GM23338 (cell line): ENCODE results near the gene ROCK2. TPM values are rescaled to one million over a fixed set of nuclear protein-coding genes. Genes with fewer than 3 reads are reported as not detected.

ENCODE experiments used
- ATAC-seq: fragments of 200-7000 bp; cut with Tn5 transposase; 3 replicates; pipeline ENCODE4 v1.9.1; 2020
- DNase-seq: peaks from one replicate; pipeline ENCODE4 v3.0.0-alpha.2; 2015; ENCODE audit warnings: low spot score
- H2AFZ ChIP-seq: fragments of 200-600 bp; sonication (generic); 2 replicates; pipeline ENCODE4 v1.8.0; 2016; ENCODE audit warnings: antibody characterized with exemption, mild to moderate bottlenecking, moderate library complexity
- H3F3A ChIP-seq: fragments of 200-600 bp; sonication (generic); replicated peaks from 2 replicates; pipeline ENCODE4 v1.8.0; 2017; ENCODE audit warnings: antibody characterized with exemption, mixed run types, low read depth
- H3K27ac ChIP-seq: fragments of 200-600 bp; sonication (generic); 2 replicates; pipeline ENCODE4 v1.6.1; 2016; ENCODE audit warnings: low read depth
- H3K27me3 ChIP-seq: fragments of 200-600 bp; sonication (generic); 2 replicates; pipeline ENCODE4 v1.8.0; 2016; ENCODE audit warnings: mild to moderate bottlenecking, mixed run types, moderate library complexity; ENCODE audit not compliant: insufficient read depth
- H3K36me3 ChIP-seq: fragments of 200-600 bp; sonication (generic); 2 replicates; pipeline ENCODE4 v1.8.0; 2016; ENCODE audit warnings: mild to moderate bottlenecking; ENCODE audit not compliant: insufficient read depth
- H3K4me1 ChIP-seq: fragments of 200-600 bp; sonication (generic); 2 replicates; pipeline ENCODE4 v1.8.0; 2016; ENCODE audit warnings: mild to moderate bottlenecking, moderate library complexity; ENCODE audit not compliant: insufficient read depth
- H3K4me2 ChIP-seq: fragments of 200-600 bp; sonication (generic); 2 replicates; pipeline ENCODE4 v1.7.1; 2017; ENCODE audit warnings: mixed run types
- H3K4me3 ChIP-seq: fragments of 200-600 bp; sonication (generic); 2 replicates; pipeline ENCODE4 v1.6.1; 2016; ENCODE audit warnings: mixed run types
- H3K79me2 ChIP-seq: fragments of 200-600 bp; sonication (generic); replicated peaks from 2 replicates; pipeline ENCODE4 v1.8.0; 2017; ENCODE audit warnings: mild to moderate bottlenecking; ENCODE audit not compliant: insufficient read depth
- H3K9me2 ChIP-seq: fragments of 200-600 bp; sonication (generic); 2 replicates; pipeline ENCODE4 v1.8.0; 2017; ENCODE audit not compliant: insufficient read depth
- H4K20me1 ChIP-seq: fragments of 200-600 bp; sonication (generic); replicated peaks from 2 replicates; pipeline ENCODE4 v1.8.0; 2017; ENCODE audit warnings: mild to moderate bottlenecking; ENCODE audit not compliant: insufficient read depth
- H3K27ac Mint-ChIP-seq: 2 replicates; pipeline ENCODE4 v1.8.0; 2020; ENCODE audit warnings: inconsistent platforms, mild to moderate bottlenecking, moderate library complexity, mixed read lengths
- H3K27me3 Mint-ChIP-seq: 3 replicates; pipeline ENCODE4 v1.8.0; 2022; ENCODE audit warnings: low read depth, mild to moderate bottlenecking, moderate library complexity, mixed read lengths, inconsistent platforms; ENCODE audit not compliant: insufficient read depth, poor library complexity
- H3K36me3 Mint-ChIP-seq: 3 replicates; pipeline ENCODE4 v1.8.0; 2021; ENCODE audit warnings: low read depth, mild to moderate bottlenecking, inconsistent platforms, moderate library complexity, mixed read lengths
- H3K4me1 Mint-ChIP-seq: 3 replicates; pipeline ENCODE4 v1.8.0; 2020; ENCODE audit warnings: mild to moderate bottlenecking, inconsistent platforms, mixed read lengths
- H3K4me3 Mint-ChIP-seq: 3 replicates; pipeline ENCODE4 v1.8.0; 2021; ENCODE audit warnings: moderate library complexity, mild to moderate bottlenecking, inconsistent platforms, mixed read lengths
- H3K9me3 Mint-ChIP-seq: 3 replicates; pipeline ENCODE4 v1.8.0; 2020; ENCODE audit warnings: moderate library complexity, mild to moderate bottlenecking, inconsistent platforms, mixed read lengths
- CREB1 ChIP-seq: fragments of 250-450 bp; sonication (Bioruptor Pico); IDR thresholded peaks from 2 replicates; pipeline ENCODE4 v1.5.0; 2020; ENCODE audit warnings: low read depth, mild to moderate bottlenecking, moderate library complexity
- STAT1 ChIP-seq: IDR thresholded peaks from one replicate; pipeline ENCODE4 v1.6.1; 2016; ENCODE audit warnings: antibody characterized with exemption; ENCODE audit not compliant: unreplicated experiment
- ZNF114 ChIP-seq: fragments of 250-450 bp; sonication (Bioruptor Pico); IDR thresholded peaks from 2 replicates; pipeline ENCODE4 v1.5.0; 2020; ENCODE audit warnings: mild to moderate bottlenecking, moderate library complexity
- ZNF331 ChIP-seq: fragments of 250-450 bp; sonication (Bioruptor Pico); IDR thresholded peaks from 2 replicates; pipeline ENCODE4 v1.5.0; 2020; ENCODE audit warnings: low read depth, mild to moderate bottlenecking, moderate library complexity
- polyA plus RNA-seq: library from polyadenylated mRNA; unstranded; fragments of >200 nt; fragmentation: Nextera tagmentation; extraction: Ambion mirVana; gene quantifications from 2 replicates; pipeline ENCODE4 v1.2.1, GENCODE V29; 2016
- total RNA-seq: library from RNA; depleted of rRNA; stranded (reverse); fragments of >200 nt; shearing (Covaris generic); gene quantifications from 2 replicates; pipeline ENCODE4 v1.2.3, GENCODE V29; 2014
- TF ChIP-seq, protein P1 (sequence below): fragments of 250-450 bp; sonication (Bioruptor Pico); IDR thresholded peaks from 2 replicates; pipeline ENCODE4 v1.5.0; 2020; ENCODE audit warnings: mild to moderate bottlenecking, moderate library complexity
- TF ChIP-seq, protein P2 (sequence below): IDR thresholded peaks from one replicate; pipeline ENCODE4 v1.6.1; 2018; ENCODE audit warnings: antibody characterized with exemption; ENCODE audit not compliant: unreplicated experiment

The ROCK2 gene
- total and polyA plus RNA-seq, 2 experiments from 2014 or later, result 16.4 to 28.0 TPM

DNA sequence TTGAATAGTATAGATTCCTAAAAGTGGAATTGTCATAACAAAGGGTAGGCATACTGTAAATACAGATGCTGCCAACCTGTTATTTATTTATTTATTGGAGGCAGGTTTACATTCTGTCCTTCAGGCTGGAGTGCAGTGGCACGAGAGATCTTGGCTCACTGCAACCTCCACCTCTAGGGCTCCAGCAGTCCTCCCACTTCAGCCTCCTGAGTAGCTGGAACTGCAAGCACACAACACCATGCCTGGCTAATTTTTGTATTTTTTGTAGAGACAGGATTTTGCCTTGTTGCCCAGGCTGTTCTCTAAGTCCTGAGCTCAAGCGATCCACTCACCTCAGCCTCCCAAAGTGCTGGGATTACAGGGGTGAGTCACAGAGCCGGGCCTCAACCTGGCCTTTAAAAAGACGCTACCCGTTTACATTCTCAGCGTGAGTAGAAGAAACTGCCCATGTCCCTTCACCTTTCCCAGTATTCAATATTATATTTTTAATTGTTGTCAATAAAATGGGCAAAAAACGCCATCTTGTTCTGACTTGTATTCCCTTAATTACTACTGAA is 3.0 kb upstream of the ROCK2 start (continued):
- TF ChIP-seq, protein P1, sequence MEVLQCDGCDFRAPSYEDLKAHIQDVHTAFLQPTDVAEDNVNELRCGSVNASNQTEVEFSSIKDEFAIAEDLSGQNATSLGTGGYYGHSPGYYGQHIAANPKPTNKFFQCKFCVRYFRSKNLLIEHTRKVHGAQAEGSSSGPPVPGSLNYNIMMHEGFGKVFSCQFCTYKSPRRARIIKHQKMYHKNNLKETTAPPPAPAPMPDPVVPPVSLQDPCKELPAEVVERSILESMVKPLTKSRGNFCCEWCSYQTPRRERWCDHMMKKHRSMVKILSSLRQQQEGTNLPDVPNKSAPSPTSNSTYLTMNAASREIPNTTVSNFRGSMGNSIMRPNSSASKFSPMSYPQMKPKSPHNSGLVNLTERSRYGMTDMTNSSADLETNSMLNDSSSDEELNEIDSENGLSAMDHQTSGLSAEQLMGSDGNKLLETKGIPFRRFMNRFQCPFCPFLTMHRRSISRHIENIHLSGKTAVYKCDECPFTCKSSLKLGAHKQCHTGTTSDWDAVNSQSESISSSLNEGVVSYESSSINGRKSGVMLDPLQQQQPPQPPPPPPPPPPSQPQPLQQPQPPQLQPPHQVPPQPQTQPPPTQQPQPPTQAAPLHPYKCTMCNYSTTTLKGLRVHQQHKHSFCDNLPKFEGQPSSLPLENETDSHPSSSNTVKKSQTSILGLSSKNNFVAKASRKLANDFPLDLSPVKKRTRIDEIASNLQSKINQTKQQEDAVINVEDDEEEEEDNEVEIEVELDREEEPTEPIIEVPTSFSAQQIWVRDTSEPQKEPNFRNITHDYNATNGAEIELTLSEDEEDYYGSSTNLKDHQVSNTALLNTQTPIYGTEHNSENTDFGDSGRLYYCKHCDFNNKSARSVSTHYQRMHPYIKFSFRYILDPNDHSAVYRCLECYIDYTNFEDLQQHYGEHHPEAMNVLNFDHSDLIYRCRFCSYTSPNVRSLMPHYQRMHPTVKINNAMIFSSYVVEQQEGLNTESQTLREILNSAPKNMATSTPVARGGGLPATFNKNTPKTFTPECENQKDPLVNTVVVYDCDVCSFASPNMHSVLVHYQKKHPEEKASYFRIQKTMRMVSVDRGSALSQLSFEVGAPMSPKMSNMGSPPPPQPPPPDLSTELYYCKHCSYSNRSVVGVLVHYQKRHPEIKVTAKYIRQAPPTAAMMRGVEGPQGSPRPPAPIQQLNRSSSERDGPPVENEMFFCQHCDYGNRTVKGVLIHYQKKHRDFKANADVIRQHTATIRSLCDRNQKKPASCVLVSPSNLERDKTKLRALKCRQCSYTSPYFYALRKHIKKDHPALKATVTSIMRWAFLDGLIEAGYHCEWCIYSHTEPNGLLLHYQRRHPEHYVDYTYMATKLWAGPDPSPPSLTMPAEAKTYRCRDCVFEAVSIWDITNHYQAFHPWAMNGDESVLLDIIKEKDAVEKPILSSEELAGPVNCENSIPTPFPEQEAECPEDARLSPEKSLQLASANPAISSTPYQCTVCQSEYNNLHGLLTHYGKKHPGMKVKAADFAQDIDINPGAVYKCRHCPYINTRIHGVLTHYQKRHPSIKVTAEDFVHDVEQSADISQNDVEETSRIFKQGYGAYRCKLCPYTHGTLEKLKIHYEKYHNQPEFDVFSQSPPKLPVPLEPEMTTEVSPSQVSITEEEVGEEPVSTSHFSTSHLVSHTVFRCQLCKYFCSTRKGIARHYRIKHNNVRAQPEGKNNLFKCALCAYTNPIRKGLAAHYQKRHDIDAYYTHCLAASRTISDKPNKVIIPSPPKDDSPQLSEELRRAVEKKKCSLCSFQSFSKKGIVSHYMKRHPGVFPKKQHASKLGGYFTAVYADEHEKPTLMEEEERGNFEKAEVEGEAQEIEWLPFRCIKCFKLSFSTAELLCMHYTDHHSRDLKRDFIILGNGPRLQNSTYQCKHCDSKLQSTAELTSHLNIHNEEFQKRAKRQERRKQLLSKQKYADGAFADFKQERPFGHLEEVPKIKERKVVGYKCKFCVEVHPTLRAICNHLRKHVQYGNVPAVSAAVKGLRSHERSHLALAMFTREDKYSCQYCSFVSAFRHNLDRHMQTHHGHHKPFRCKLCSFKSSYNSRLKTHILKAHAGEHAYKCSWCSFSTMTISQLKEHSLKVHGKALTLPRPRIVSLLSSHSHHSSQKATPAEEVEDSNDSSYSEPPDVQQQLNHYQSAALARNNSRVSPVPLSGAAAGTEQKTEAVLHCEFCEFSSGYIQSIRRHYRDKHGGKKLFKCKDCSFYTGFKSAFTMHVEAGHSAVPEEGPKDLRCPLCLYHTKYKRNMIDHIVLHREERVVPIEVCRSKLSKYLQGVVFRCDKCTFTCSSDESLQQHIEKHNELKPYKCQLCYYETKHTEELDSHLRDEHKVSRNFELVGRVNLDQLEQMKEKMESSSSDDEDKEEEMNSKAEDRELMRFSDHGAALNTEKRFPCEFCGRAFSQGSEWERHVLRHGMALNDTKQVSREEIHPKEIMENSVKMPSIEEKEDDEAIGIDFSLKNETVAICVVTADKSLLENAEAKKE (CRISPR knock-in tag), result no peak

DNA sequence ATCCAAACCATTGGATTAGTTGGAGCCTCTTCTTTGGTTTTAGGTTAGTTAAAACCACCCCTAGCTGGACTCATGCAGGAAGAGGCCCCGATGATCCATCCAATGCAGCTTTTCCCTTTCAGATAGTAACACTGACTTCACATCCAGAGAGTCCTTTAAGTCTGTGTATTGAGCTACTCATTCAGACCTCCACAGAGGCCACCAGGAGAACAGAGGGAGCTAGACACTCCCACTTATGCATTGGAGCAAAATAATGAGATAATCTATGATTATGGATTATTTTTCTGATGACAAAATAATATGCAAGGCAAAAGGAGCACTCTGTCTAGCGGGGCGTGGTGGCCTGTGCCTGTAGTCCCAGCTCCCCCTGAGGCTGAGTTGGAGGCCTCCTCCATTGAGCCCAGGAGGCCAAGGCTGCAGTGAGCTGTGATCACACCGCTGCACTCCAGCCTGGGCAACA is 1.6 kb upstream of the ROCK2 start:
- Histone ChIP-seq H3F3A (no peaks in the 10 kb centered on the region), H3K4me1 (peaks cover 30% of the 10 kb centered on the region), H3K27me3 (no peaks in the 10 kb centered on the region), H3K79me2 (peaks cover 25% of the 10 kb centered on the region), H4K20me1 (peaks cover 20% of the 10 kb centered on the region), H3K36me3 (no peaks in the 10 kb centered on the region), H3K27ac (no peak overlapping the region), H3K4me3 (peak overlapping the region; percentile 76), H2AFZ (no peak overlapping the region), H3K9me2 (no peaks in the 10 kb centered on the region), H3K4me2 (peak overlapping the region; percentile 74)
- peaks cover 24% of the 10 kb centered on the region for H3K4me1 Mint-ChIP-seq
- no peaks in the 10 kb centered on the region for H3K9me3 Mint-ChIP-seq
- H3K27me3 Mint-ChIP-seq, result peaks cover 2% of the 10 kb centered on the region
- DNase-seq (no peak), ATAC-seq (no peak)
- H3K27ac Mint-ChIP-seq, result no peak overlapping the region
- no peaks in the 10 kb centered on the region; the same call in 2 of the 3 replicates for H3K36me3 Mint-ChIP-seq
- peak overlapping the region; percentile 89 for H3K4me3 Mint-ChIP-seq
- TF ChIP-seq ZNF114 (CRISPR knock-in tag) (no peak), STAT1 (no peak), ZNF331 (CRISPR knock-in tag) (no peak), CREB1 (CRISPR knock-in tag) (no peak)
- TF ChIP-seq, protein P2, sequence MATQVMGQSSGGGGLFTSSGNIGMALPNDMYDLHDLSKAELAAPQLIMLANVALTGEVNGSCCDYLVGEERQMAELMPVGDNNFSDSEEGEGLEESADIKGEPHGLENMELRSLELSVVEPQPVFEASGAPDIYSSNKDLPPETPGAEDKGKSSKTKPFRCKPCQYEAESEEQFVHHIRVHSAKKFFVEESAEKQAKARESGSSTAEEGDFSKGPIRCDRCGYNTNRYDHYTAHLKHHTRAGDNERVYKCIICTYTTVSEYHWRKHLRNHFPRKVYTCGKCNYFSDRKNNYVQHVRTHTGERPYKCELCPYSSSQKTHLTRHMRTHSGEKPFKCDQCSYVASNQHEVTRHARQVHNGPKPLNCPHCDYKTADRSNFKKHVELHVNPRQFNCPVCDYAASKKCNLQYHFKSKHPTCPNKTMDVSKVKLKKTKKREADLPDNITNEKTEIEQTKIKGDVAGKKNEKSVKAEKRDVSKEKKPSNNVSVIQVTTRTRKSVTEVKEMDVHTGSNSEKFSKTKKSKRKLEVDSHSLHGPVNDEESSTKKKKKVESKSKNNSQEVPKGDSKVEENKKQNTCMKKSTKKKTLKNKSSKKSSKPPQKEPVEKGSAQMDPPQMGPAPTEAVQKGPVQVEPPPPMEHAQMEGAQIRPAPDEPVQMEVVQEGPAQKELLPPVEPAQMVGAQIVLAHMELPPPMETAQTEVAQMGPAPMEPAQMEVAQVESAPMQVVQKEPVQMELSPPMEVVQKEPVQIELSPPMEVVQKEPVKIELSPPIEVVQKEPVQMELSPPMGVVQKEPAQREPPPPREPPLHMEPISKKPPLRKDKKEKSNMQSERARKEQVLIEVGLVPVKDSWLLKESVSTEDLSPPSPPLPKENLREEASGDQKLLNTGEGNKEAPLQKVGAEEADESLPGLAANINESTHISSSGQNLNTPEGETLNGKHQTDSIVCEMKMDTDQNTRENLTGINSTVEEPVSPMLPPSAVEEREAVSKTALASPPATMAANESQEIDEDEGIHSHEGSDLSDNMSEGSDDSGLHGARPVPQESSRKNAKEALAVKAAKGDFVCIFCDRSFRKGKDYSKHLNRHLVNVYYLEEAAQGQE, result no peak
